Stomach (tissue), 4 donors: ENCODE data around the gene SLAMF1.

Source experiments
- EP300 ChIP-seq: sonication (generic); formaldehyde crosslinking; IDR thresholded peaks from one replicate; pipeline ENCODE4 v1.6.1; 2017; ENCODE audit warnings: antibody characterized with exemption
- POLR2A ChIP-seq, 4 donors: fragments of 450-650 bp; IDR thresholded peaks; one replicate each; pipeline ENCODE4 v1.6.1; 2016; ENCODE audit warnings: antibody characterized with exemption in 4 of 4, control low read depth in 2 of 4, mild to moderate bottlenecking in 1 of 4, moderate library complexity in 1 of 4
- POLR2AphosphoS5 ChIP-seq, 3 donors: sonication (generic); formaldehyde crosslinking; IDR thresholded peaks; one replicate each; pipeline ENCODE4 v1.6.1; 2016; ENCODE audit warnings: antibody characterized with exemption in 3 of 3
- TF ChIP-seq, protein P1 (sequence below), 7 experiments: fragments of 450-650 bp in 4 of 7; fragments of 200-600 bp in 3 of 7; sonication (generic) in 3 of 7; IDR thresholded peaks; one replicate each; pipeline ENCODE4 v1.5.1; 2016 to 2019; ENCODE audit warnings: antibody characterized with exemption in 7 of 7, control low read depth in 2 of 7, mild to moderate bottlenecking in 1 of 7

DNA sequence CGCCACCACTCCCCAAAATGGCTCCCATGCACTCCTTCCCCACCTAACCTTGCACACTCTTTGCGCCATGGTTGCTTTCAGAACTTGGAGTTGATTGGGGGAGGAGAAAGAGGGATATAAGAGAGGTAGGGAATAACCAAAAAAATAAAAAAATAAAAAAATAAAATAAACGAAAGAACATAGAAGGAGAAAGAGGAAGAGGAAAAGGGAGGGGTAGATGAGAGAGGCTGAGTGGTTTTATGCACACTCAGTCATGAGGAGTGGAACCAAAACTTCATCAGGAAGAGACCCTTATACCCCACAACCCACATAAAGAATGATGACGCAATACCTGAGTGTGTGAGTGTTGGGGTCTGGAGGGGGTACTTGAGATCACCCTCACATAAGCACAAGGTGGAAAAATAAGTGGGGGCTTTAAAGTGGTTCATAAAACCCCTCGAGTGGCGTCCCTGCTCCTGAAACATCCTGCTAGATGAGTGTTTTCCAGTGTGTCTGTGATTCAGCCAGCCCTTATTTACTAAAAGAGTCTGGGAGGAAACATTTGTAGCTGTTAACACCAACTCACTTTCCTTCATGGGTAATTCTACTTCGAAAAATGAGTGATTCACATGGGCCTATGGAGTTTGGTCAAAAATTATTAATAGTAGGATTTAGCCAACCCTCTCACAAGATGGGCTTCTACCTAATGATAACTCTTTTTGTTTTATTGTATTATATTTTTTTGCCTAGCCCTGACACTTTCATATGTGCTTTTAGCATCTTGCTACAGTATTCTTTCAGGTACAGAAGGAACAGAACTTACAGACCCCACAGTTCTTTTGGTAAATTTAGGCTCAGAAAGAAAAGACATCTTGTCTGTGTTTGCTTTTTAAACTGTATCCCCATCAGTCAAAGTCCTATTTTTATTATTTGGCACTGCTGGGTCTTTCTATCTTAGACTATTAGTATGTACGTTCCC lies 5.2 kb downstream of the SLAMF1 start:
- TF ChIP-seq EP300 (no peak), POLR2A (IDR thresholded peaks at IDR 0.05) (no peak), POLR2AphosphoS5 (IDR thresholded peaks at IDR 0.05) (no peak)
- TF ChIP-seq, protein P1, sequence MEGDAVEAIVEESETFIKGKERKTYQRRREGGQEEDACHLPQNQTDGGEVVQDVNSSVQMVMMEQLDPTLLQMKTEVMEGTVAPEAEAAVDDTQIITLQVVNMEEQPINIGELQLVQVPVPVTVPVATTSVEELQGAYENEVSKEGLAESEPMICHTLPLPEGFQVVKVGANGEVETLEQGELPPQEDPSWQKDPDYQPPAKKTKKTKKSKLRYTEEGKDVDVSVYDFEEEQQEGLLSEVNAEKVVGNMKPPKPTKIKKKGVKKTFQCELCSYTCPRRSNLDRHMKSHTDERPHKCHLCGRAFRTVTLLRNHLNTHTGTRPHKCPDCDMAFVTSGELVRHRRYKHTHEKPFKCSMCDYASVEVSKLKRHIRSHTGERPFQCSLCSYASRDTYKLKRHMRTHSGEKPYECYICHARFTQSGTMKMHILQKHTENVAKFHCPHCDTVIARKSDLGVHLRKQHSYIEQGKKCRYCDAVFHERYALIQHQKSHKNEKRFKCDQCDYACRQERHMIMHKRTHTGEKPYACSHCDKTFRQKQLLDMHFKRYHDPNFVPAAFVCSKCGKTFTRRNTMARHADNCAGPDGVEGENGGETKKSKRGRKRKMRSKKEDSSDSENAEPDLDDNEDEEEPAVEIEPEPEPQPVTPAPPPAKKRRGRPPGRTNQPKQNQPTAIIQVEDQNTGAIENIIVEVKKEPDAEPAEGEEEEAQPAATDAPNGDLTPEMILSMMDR (IDR thresholded peaks at IDR 0.05) = no peak
